Panc1 (cell line): ENCODE results near the gene PRKAR2B.

Experiments
- POLR2AphosphoS5 ChIP-seq: IDR thresholded peaks from 2 replicates; pipeline ENCODE4 v1.6.1; 2012; ENCODE audit warnings: mild to moderate bottlenecking, low read depth, low read length, moderate library complexity
- TCF7L2 ChIP-seq: IDR thresholded peaks from 2 replicates; pipeline ENCODE4 v1.6.1; 2011; ENCODE audit warnings: mild to moderate bottlenecking, low read depth, low read length, inconsistent platforms
- TF ChIP-seq, protein P1 (sequence below): fragments of 450-650 bp; IDR thresholded peaks from 2 replicates; pipeline ENCODE4 v1.5.1; 2017; ENCODE audit warnings: mild to moderate bottlenecking
- TF ChIP-seq, protein P2 (sequence below), 2 experiments: IDR thresholded peaks; 2 replicates each; pipeline ENCODE4 v1.6.1; 2011 to 2012; ENCODE audit warnings: low read depth in 2 of 2, control low read depth in 1 of 2, low read length in 1 of 2, mild to moderate bottlenecking in 1 of 2, moderate library complexity in 1 of 2; ENCODE audit not compliant: insufficient read depth in 1 of 2

DNA sequence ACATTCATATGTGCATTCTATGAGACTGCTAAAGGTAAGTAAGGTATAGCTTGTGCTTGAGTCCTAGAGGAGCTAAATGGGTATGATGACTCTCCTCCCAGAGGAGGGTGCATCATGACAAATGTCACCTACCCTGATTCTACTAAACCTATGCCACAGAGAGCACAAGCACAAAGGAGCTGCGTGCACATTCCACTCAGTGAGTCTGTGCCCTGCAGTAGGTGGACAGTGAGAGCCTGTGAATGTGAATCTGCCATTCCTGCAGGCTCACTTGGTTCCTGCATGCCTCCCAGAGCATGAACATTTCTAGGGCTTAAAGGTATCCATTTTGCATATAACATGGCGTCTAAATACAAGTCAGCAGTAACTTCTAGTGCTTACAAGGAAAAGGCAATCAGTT, 46.8 kb downstream of the PRKAR2B start:
- TF ChIP-seq, protein P1, sequence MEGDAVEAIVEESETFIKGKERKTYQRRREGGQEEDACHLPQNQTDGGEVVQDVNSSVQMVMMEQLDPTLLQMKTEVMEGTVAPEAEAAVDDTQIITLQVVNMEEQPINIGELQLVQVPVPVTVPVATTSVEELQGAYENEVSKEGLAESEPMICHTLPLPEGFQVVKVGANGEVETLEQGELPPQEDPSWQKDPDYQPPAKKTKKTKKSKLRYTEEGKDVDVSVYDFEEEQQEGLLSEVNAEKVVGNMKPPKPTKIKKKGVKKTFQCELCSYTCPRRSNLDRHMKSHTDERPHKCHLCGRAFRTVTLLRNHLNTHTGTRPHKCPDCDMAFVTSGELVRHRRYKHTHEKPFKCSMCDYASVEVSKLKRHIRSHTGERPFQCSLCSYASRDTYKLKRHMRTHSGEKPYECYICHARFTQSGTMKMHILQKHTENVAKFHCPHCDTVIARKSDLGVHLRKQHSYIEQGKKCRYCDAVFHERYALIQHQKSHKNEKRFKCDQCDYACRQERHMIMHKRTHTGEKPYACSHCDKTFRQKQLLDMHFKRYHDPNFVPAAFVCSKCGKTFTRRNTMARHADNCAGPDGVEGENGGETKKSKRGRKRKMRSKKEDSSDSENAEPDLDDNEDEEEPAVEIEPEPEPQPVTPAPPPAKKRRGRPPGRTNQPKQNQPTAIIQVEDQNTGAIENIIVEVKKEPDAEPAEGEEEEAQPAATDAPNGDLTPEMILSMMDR = no peak
- TF ChIP-seq POLR2AphosphoS5 (no peak), TCF7L2 (no peak)
- TF ChIP-seq, protein P2, sequence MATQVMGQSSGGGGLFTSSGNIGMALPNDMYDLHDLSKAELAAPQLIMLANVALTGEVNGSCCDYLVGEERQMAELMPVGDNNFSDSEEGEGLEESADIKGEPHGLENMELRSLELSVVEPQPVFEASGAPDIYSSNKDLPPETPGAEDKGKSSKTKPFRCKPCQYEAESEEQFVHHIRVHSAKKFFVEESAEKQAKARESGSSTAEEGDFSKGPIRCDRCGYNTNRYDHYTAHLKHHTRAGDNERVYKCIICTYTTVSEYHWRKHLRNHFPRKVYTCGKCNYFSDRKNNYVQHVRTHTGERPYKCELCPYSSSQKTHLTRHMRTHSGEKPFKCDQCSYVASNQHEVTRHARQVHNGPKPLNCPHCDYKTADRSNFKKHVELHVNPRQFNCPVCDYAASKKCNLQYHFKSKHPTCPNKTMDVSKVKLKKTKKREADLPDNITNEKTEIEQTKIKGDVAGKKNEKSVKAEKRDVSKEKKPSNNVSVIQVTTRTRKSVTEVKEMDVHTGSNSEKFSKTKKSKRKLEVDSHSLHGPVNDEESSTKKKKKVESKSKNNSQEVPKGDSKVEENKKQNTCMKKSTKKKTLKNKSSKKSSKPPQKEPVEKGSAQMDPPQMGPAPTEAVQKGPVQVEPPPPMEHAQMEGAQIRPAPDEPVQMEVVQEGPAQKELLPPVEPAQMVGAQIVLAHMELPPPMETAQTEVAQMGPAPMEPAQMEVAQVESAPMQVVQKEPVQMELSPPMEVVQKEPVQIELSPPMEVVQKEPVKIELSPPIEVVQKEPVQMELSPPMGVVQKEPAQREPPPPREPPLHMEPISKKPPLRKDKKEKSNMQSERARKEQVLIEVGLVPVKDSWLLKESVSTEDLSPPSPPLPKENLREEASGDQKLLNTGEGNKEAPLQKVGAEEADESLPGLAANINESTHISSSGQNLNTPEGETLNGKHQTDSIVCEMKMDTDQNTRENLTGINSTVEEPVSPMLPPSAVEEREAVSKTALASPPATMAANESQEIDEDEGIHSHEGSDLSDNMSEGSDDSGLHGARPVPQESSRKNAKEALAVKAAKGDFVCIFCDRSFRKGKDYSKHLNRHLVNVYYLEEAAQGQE (IDR thresholded peaks at IDR 0.05; ENCODE audit: insufficient read depth in 1 of 2, low read depth in 2 of 2, low read length in 1 of 2) = no peak
